WTC11 (cell line): ENCODE data around the gene FAU.

ENCODE experiments used
- ELF4 ChIP-seq: sonication (generic); formaldehyde crosslinking; IDR thresholded peaks from 2 replicates; pipeline ENCODE4 v1.8.1; 2022; ENCODE audit warnings: low read depth, mild to moderate bottlenecking, moderate library complexity, missing genetic modification reagents
- GABPB1 ChIP-seq: sonication (generic); formaldehyde crosslinking; IDR thresholded peaks from 2 replicates; pipeline ENCODE4 v1.8.1; 2023; ENCODE audit warnings: mild to moderate bottlenecking, missing genetic modification reagents
- IRF1 ChIP-seq: sonication (generic); formaldehyde crosslinking; IDR thresholded peaks from 2 replicates; pipeline ENCODE4 v1.8.0; 2023; ENCODE audit warnings: missing genetic modification reagents
- MAX ChIP-seq: sonication (generic); formaldehyde crosslinking; IDR thresholded peaks from 2 replicates; pipeline ENCODE4 v1.8.0; 2022; ENCODE audit warnings: mild to moderate bottlenecking, missing genetic modification reagents
- PRDM15 ChIP-seq: sonication (generic); formaldehyde crosslinking; IDR thresholded peaks from 2 replicates; pipeline ENCODE4 v1.8.0; 2022; ENCODE audit warnings: missing genetic modification reagents
- ZNF317 ChIP-seq: sonication (generic); formaldehyde crosslinking; IDR thresholded peaks from 2 replicates; pipeline ENCODE4 v1.8.1; 2023; ENCODE audit warnings: low read depth, mild to moderate bottlenecking, moderate library complexity, missing genetic modification reagents, borderline replicate concordance
- TF ChIP-seq, protein P1 (sequence below): fragments of 200-600 bp; IDR thresholded peaks from 2 replicates; pipeline ENCODE4 v1.8.0; 2022; ENCODE audit warnings: antibody characterized with exemption
- TF ChIP-seq, protein P2 (sequence below): sonication (generic); formaldehyde crosslinking; IDR thresholded peaks from 2 replicates; pipeline ENCODE4 v1.8.1; 2022; ENCODE audit warnings: mild to moderate bottlenecking, moderate library complexity, missing genetic modification reagents
- TF ChIP-seq, protein P3 (sequence below): sonication (generic); formaldehyde crosslinking; conservative IDR thresholded peaks from 2 replicates; pipeline ENCODE4 v1.8.1; 2023; ENCODE audit warnings: mild to moderate bottlenecking, low read depth, missing genetic modification reagents, moderate library complexity
- TF ChIP-seq, protein P4 (sequence below): sonication (generic); formaldehyde crosslinking; IDR thresholded peaks from 2 replicates; pipeline ENCODE4 v1.8.0; 2023; ENCODE audit warnings: mild to moderate bottlenecking, missing genetic modification reagents

- TF ChIP-seq, protein P1, sequence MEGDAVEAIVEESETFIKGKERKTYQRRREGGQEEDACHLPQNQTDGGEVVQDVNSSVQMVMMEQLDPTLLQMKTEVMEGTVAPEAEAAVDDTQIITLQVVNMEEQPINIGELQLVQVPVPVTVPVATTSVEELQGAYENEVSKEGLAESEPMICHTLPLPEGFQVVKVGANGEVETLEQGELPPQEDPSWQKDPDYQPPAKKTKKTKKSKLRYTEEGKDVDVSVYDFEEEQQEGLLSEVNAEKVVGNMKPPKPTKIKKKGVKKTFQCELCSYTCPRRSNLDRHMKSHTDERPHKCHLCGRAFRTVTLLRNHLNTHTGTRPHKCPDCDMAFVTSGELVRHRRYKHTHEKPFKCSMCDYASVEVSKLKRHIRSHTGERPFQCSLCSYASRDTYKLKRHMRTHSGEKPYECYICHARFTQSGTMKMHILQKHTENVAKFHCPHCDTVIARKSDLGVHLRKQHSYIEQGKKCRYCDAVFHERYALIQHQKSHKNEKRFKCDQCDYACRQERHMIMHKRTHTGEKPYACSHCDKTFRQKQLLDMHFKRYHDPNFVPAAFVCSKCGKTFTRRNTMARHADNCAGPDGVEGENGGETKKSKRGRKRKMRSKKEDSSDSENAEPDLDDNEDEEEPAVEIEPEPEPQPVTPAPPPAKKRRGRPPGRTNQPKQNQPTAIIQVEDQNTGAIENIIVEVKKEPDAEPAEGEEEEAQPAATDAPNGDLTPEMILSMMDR: no peak
- TF ChIP-seq GABPB1 (CRISPR knock-in tag): no peak
- TF ChIP-seq ZNF317: no peak
- TF ChIP-seq ELF4 (CRISPR knock-in tag): no peak
- TF ChIP-seq, protein P2, sequence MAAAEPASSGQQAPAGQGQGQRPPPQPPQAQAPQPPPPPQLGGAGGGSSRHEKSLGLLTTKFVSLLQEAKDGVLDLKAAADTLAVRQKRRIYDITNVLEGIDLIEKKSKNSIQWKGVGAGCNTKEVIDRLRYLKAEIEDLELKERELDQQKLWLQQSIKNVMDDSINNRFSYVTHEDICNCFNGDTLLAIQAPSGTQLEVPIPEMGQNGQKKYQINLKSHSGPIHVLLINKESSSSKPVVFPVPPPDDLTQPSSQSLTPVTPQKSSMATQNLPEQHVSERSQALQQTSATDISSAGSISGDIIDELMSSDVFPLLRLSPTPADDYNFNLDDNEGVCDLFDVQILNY: no peak
- TF ChIP-seq, protein P3, sequence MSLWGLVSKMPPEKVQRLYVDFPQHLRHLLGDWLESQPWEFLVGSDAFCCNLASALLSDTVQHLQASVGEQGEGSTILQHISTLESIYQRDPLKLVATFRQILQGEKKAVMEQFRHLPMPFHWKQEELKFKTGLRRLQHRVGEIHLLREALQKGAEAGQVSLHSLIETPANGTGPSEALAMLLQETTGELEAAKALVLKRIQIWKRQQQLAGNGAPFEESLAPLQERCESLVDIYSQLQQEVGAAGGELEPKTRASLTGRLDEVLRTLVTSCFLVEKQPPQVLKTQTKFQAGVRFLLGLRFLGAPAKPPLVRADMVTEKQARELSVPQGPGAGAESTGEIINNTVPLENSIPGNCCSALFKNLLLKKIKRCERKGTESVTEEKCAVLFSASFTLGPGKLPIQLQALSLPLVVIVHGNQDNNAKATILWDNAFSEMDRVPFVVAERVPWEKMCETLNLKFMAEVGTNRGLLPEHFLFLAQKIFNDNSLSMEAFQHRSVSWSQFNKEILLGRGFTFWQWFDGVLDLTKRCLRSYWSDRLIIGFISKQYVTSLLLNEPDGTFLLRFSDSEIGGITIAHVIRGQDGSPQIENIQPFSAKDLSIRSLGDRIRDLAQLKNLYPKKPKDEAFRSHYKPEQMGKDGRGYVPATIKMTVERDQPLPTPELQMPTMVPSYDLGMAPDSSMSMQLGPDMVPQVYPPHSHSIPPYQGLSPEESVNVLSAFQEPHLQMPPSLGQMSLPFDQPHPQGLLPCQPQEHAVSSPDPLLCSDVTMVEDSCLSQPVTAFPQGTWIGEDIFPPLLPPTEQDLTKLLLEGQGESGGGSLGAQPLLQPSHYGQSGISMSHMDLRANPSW (CRISPR knock-in tag): no peak
- no peak for TF ChIP-seq PRDM15
- TF ChIP-seq, protein P4, sequence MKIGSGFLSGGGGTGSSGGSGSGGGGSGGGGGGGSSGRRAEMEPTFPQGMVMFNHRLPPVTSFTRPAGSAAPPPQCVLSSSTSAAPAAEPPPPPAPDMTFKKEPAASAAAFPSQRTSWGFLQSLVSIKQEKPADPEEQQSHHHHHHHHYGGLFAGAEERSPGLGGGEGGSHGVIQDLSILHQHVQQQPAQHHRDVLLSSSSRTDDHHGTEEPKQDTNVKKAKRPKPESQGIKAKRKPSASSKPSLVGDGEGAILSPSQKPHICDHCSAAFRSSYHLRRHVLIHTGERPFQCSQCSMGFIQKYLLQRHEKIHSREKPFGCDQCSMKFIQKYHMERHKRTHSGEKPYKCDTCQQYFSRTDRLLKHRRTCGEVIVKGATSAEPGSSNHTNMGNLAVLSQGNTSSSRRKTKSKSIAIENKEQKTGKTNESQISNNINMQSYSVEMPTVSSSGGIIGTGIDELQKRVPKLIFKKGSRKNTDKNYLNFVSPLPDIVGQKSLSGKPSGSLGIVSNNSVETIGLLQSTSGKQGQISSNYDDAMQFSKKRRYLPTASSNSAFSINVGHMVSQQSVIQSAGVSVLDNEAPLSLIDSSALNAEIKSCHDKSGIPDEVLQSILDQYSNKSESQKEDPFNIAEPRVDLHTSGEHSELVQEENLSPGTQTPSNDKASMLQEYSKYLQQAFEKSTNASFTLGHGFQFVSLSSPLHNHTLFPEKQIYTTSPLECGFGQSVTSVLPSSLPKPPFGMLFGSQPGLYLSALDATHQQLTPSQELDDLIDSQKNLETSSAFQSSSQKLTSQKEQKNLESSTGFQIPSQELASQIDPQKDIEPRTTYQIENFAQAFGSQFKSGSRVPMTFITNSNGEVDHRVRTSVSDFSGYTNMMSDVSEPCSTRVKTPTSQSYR: no peak
- no peak for TF ChIP-seq IRF1 (CRISPR knock-in tag)
- no peak for TF ChIP-seq MAX (CRISPR knock-in tag)
Observed at GRCh38 chr11:65169164-65169641, 47.3 kb upstream of the FAU start.
